GM12864 (cell line): ENCODE results near the gene GRK4.

Source experiments
- DNase-seq: peaks from one replicate; pipeline ENCODE4 v3.0.0-alpha.2; 2011; ENCODE audit warnings: low read depth
- H3K4me3 ChIP-seq: 2 replicates; pipeline ENCODE4 v1.5.1; 2011; ENCODE audit warnings: mild to moderate bottlenecking, low read depth, low read length, control low read depth
- TF ChIP-seq, protein P1 (sequence below): IDR thresholded peaks from 2 replicates; pipeline ENCODE4 v1.5.1; 2011; ENCODE audit warnings: low read depth, mild to moderate bottlenecking, moderate library complexity, low read length, control low read depth, inconsistent platforms; ENCODE audit errors: missing control alignments

GRK4 gene

DNA sequence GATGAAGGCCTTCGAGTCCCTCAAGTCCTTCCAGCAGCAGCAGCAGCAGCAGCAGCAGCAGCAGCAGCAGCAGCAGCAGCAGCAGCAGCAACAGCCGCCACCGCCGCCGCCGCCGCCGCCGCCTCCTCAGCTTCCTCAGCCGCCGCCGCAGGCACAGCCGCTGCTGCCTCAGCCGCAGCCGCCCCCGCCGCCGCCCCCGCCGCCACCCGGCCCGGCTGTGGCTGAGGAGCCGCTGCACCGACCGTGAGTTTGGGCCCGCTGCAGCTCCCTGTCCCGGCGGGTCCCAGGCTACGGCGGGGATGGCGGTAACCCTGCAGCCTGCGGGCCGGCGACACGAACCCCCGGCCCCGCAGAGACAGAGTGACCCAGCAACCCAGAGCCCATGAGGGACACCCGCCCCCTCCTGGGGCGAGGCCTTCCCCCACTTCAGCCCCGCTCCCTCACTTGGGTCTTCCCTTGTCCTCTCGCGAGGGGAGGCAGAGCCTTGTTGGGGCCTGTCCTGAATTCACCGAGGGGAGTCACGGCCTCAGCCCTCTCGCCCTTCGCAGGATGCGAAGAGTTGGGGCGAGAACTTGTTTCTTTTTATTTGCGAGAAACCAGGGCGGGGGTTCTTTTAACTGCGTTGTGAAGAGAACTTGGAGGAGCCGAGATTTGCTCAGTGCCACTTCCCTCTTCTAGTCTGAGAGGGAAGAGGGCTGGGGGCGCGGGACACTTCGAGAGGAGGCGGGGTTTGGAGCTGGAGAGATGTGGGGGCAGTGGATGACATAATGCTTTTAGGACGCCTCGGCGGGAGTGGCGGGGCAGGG is 111.7 kb downstream of the GRK4 start:
- no peak for DNase-seq
- TF ChIP-seq, protein P1, sequence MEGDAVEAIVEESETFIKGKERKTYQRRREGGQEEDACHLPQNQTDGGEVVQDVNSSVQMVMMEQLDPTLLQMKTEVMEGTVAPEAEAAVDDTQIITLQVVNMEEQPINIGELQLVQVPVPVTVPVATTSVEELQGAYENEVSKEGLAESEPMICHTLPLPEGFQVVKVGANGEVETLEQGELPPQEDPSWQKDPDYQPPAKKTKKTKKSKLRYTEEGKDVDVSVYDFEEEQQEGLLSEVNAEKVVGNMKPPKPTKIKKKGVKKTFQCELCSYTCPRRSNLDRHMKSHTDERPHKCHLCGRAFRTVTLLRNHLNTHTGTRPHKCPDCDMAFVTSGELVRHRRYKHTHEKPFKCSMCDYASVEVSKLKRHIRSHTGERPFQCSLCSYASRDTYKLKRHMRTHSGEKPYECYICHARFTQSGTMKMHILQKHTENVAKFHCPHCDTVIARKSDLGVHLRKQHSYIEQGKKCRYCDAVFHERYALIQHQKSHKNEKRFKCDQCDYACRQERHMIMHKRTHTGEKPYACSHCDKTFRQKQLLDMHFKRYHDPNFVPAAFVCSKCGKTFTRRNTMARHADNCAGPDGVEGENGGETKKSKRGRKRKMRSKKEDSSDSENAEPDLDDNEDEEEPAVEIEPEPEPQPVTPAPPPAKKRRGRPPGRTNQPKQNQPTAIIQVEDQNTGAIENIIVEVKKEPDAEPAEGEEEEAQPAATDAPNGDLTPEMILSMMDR = no peak
- peak overlapping the region; percentile 89 for H3K4me3 ChIP-seq

DNA sequence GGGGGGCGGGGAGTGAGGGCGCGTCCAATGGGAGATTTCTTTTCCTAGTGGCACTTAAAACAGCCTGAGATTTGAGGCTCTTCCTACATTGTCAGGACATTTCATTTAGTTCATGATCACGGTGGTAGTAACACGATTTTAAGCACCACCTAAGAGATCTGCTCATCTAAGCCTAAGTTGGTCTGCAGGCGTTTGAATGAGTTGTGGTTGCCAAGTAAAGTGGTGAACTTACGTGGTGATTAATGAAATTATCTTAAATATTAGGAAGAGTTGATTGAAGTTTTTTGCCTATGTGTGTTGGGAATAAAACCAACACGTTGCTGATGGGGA is 112.2 kb downstream of the GRK4 start:
- TF ChIP-seq, protein P1 = no peak
- H3K4me3 ChIP-seq = peak overlapping the region; percentile 89
- DNase-seq = no peak

GRCh38 chr4:3077796-3078195 is 114.4 kb downstream of the GRK4 start:
- peak; percentile 81 for DNase-seq
- H3K4me3 ChIP-seq = no peak overlapping the region; the same call in 1 of the 2 replicates
- TF ChIP-seq, protein P1 = no peak

- TF ChIP-seq, protein P1 = no peak
Observed at GRCh38 chr4:3079694-3080123, 116.3 kb downstream of the GRK4 start.

DNA sequence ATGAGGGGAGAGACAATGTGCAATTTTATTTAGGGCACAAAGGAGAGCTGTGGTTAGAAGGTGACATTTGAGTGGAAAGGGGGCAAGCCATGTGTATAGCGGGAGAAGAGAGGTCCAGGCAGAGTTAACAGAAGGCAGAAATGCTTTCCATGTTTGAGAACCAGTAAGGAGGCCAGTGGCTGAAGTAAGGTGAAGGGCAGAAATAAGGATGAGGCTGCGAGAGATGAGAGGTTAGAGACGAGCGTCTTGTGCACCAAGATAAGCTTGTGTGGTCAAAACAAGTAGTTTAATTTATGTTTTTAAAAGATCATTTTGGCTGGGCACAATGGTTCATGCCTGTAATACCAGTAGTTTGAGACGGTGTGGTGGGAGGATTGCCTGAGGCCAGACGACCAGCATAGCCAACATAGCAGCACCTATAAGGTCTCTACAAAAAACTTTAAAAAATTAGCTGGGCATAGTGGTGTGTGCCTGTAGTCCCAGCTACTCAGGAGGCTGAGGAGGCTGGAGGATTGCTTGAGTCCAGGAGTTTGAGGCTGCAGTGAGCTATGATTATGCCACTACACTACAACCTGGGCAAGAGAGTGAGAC is 119.6 kb downstream of the GRK4 start:
- TF ChIP-seq, protein P1 = no peak
- no peak overlapping the region for H3K4me3 ChIP-seq
- DNase-seq = no peak

More at GRCh38 chr4:3079694-3080123, 116.3 kb downstream of the GRK4 start:
- DNase-seq = peak; percentile 58
- peak overlapping the region; percentile 29 for H3K4me3 ChIP-seq

DNA sequence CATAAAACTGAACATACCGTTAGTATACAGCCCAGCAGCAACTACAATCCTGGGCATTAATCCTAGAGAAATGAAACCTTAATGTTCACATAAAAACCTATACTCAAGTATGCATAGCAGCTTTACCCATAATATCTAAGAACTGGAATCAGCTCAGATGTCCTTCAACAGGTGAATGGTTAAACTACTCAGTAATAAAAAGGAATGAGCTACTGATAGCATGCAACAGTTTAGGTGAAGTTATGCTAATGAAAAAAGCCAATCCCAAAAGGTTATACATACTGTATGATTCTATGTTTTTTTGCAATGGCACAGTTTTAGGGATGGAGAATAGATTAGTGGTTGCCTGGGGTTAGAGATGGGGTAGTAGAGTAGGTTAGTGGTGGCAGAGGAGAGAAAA is 120.4 kb downstream of the GRK4 start:
- TF ChIP-seq, protein P1 = no peak
- no peak for DNase-seq
- H3K4me3 ChIP-seq = no peak overlapping the region
